Chondrocyte (in vitro differentiated cells): ENCODE data around the gene SOWAHA. TPM values are rescaled to one million over a fixed set of nuclear protein-coding genes. Genes with fewer than 3 reads are reported as not detected.

ENCODE experiments used
- DNase-seq: peaks from one replicate; pipeline ENCODE4 v3.0.0; 2021; ENCODE audit warnings: mixed read lengths, low spot score
- H3K27ac Mint-ChIP-seq: one replicate; pipeline ENCODE4 v1.8.0; 2021; ENCODE audit warnings: mild to moderate bottlenecking, moderate library complexity, mixed read lengths; ENCODE audit not compliant: unreplicated experiment
- H3K27me3 Mint-ChIP-seq: 2 replicates; pipeline ENCODE4 v1.8.0; 2021; ENCODE audit warnings: low read depth, mixed read lengths
- H3K36me3 Mint-ChIP-seq: 2 replicates; pipeline ENCODE4 v1.8.0; 2021; ENCODE audit warnings: low read depth, mixed read lengths
- H3K4me1 Mint-ChIP-seq: 2 replicates; pipeline ENCODE4 v1.8.0; 2021; ENCODE audit warnings: low read depth, mild to moderate bottlenecking, mixed read lengths
- H3K4me3 Mint-ChIP-seq: one replicate; pipeline ENCODE4 v1.8.0; 2021; ENCODE audit warnings: mild to moderate bottlenecking, moderate library complexity, mixed read lengths; ENCODE audit not compliant: unreplicated experiment
- H3K9me3 Mint-ChIP-seq: 2 replicates; pipeline ENCODE4 v1.8.0; 2021; ENCODE audit warnings: low read depth, mixed read lengths
- total RNA-seq: library from RNA; stranded (reverse); gene quantifications from 3 replicates; pipeline ENCODE4 v1.2.1, GENCODE V29; 2021
- TF ChIP-seq, protein P1 (sequence below): fragments of 200-600 bp; sonication (generic); IDR thresholded peaks from 2 replicates; pipeline ENCODE4 v1.5.0; 2021; ENCODE audit warnings: antibody characterized with exemption, mild to moderate bottlenecking, moderate library complexity

Gene SOWAHA
- total RNA-seq, 1 donor from 2014 or later = not detected

DNA sequence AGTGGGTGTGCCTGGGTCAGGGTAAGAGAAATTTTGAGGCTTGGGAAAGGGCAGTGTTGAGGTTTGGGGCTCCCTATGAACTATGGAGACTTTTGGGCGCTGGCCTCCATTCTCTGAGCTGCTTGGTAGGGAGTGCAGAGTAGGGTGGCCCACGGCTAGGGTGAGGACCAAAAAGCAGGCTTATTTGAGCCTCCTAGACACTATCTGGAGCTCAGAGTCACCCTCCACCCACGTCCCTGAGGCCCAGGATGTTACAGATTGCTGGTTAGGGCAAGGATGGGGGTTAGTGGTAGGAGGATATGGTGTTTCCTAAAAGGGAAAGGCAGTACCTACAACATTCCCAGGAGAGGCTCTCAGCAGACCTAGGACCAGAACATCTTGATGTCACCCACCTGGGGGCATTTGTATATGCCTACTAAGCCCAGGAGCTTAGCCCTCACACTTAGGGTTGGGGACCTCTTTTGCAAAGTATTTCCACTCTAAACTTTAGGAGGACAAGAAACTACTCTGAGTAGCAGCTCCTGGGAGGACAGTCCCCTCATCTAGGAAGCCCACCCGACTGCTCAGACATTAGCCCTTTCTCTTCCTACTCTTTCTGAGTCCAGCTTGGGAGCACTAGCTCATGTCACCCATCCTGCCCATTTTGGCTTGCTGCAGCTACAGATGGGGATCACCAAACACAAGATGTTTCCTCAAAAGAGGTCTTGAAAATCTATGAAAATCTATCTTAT is 15.0 kb downstream of the SOWAHA start:
- H3K36me3 Mint-ChIP-seq = no peaks in the 10 kb centered on the region
- no peak for DNase-seq
- H3K4me1 Mint-ChIP-seq = peaks cover 14% of the 10 kb centered on the region
- TF ChIP-seq, protein P1, sequence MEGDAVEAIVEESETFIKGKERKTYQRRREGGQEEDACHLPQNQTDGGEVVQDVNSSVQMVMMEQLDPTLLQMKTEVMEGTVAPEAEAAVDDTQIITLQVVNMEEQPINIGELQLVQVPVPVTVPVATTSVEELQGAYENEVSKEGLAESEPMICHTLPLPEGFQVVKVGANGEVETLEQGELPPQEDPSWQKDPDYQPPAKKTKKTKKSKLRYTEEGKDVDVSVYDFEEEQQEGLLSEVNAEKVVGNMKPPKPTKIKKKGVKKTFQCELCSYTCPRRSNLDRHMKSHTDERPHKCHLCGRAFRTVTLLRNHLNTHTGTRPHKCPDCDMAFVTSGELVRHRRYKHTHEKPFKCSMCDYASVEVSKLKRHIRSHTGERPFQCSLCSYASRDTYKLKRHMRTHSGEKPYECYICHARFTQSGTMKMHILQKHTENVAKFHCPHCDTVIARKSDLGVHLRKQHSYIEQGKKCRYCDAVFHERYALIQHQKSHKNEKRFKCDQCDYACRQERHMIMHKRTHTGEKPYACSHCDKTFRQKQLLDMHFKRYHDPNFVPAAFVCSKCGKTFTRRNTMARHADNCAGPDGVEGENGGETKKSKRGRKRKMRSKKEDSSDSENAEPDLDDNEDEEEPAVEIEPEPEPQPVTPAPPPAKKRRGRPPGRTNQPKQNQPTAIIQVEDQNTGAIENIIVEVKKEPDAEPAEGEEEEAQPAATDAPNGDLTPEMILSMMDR = no peak
- no peaks in the 10 kb centered on the region for H3K27me3 Mint-ChIP-seq
- H3K4me3 Mint-ChIP-seq = no peak overlapping the region
- H3K9me3 Mint-ChIP-seq = no peaks in the 10 kb centered on the region
- H3K27ac Mint-ChIP-seq = no peak overlapping the region

GRCh38 chr5:132828846-132829494 is 15.9 kb downstream of the SOWAHA start:
- Mint-ChIP-seq H3K9me3 (no peaks in the 10 kb centered on the region), H3K4me3 (peak overlapping the region; percentile 86), H3K36me3 (no peaks in the 10 kb centered on the region), H3K27ac (no peak overlapping the region), H3K27me3 (no peaks in the 10 kb centered on the region), H3K4me1 (peaks cover 14% of the 10 kb centered on the region)
- TF ChIP-seq, protein P1 = no peak
- no peak for DNase-seq

GRCh38 chr5:132829742-132830435 is 16.8 kb downstream of the SOWAHA start:
- Mint-ChIP-seq H3K27me3 (no peaks in the 10 kb centered on the region), H3K36me3 (no peaks in the 10 kb centered on the region), H3K4me1 (peaks cover 14% of the 10 kb centered on the region), H3K4me3 (peak overlapping the region; percentile 86), H3K27ac (peak overlapping the region; percentile 71), H3K9me3 (no peaks in the 10 kb centered on the region)
- TF ChIP-seq, protein P1 = peak; percentile 90
- no peak for DNase-seq

- Mint-ChIP-seq H3K4me3 (peak within 1 kb of the TSS; percentile 86), H3K27ac (peak within 1 kb of the TSS; percentile 71), H3K27me3 (no peaks in the 10 kb centered on the region), H3K9me3 (no peaks in the 10 kb centered on the region), H3K4me1 (peaks cover 14% of the 10 kb centered on the region), H3K36me3 (no peaks in the 10 kb centered on the region)
- TF ChIP-seq, protein P1 = no peak
- no peak for DNase-seq
Measured at GRCh38 chr5:132830436-132831094, 17.5 kb downstream of the SOWAHA start, which contains the start of gene SHROOM1. Gene SHROOM1, minus strand, starts transcription at chr5:132830647. Its CDS starts 4,507 bp downstream, at chr5:132826140.
